Calu3 (cell line): Measurements from ENCODE around the gene ZCCHC8. TPM values are rescaled to one million over a fixed set of nuclear protein-coding genes. Genes with fewer than 3 reads are reported as not detected.
"Not testable (repeated sequence)": the region's sequence is repeated elsewhere in the genome, so short reads cannot be mapped to it uniquely, and the experiment has no call there.

Source experiments
- BruUV-seq: library from RNA; stranded (reverse); fragments of 400-500 nt; replicated peaks from 2 replicates; lab custom pipeline; 2021; lab: Mats Ljungman, UMichigan
- CTCF ChIA-PET: fragments of 300-600 bp; sonication (Branson Sonifier 250); formaldehyde crosslinking; loops from one replicate; lab custom pipeline; 2022; ENCODE audit warnings: antibody characterized with exemption; lab: Charles Lee
- DNase-seq: peaks from one replicate; pipeline ENCODE4 v3.0.0; 2022
- H3K27ac Mint-ChIP-seq: one replicate; pipeline ENCODE4 v1.8.0; 2022; ENCODE audit warnings: mixed read lengths; ENCODE audit not compliant: unreplicated experiment
- H3K27me3 Mint-ChIP-seq: one replicate; pipeline ENCODE4 v1.8.0; 2022; ENCODE audit warnings: mixed read lengths; ENCODE audit not compliant: unreplicated experiment
- H3K36me3 Mint-ChIP-seq: one replicate; pipeline ENCODE4 v1.8.0; 2022; ENCODE audit warnings: mild to moderate bottlenecking, moderate library complexity, mixed read lengths; ENCODE audit not compliant: insufficient read depth, unreplicated experiment
- H3K4me1 Mint-ChIP-seq: one replicate; pipeline ENCODE4 v1.8.0; 2022; ENCODE audit warnings: mild to moderate bottlenecking, low read depth, mixed read lengths; ENCODE audit not compliant: unreplicated experiment
- H3K4me3 Mint-ChIP-seq: one replicate; pipeline ENCODE4 v1.8.0; 2022; ENCODE audit warnings: mild to moderate bottlenecking, low read depth, moderate library complexity, mixed read lengths; ENCODE audit not compliant: unreplicated experiment
- H3K9me3 Mint-ChIP-seq: one replicate; pipeline ENCODE4 v1.8.0; 2022; ENCODE audit warnings: low read depth, mixed read lengths; ENCODE audit not compliant: unreplicated experiment
- CTCF ChIP-seq: fragments of 200-600 bp; IDR thresholded peaks from one replicate; pipeline ENCODE4 v1.8.0; 2022; ENCODE audit warnings: antibody characterized with exemption; ENCODE audit not compliant: unreplicated experiment
- intact Hi-C: fragments of 100-400 bp; cut with micrococcal nuclease; formaldehyde crosslinking; loops from one replicate; pipeline ENCODE4 v1.10.0; 2022; ENCODE audit not compliant: unreplicated experiment
- total RNA-seq: library from RNA; stranded (reverse); gene quantifications from 2 replicates; pipeline ENCODE4 v1.2.3, GENCODE V29; 2022

ZCCHC8 gene
- total RNA-seq, 1 experiment from 2014 or later, result 46.6 TPM

GRCh38 chr12:122486805-122487426 lies 13.8 kb downstream of the ZCCHC8 start:
- no peak for TF ChIP-seq CTCF
- no peaks in the 10 kb centered on the region for H3K9me3 Mint-ChIP-seq
- no peak for DNase-seq
- no peaks in the 10 kb centered on the region for H3K4me1 Mint-ChIP-seq
- no peak overlapping the region for H3K4me3 Mint-ChIP-seq
- H3K36me3 Mint-ChIP-seq, result peaks cover 75% of the 10 kb centered on the region
- H3K27ac Mint-ChIP-seq, result no peak overlapping the region
- no TSS peak for BruUV-seq
- H3K27me3 Mint-ChIP-seq, result no peaks in the 10 kb centered on the region
- intact Hi-C loops, result no loop called here
- CTCF ChIA-PET, result interaction anchor here (1.0 kb wide), 1 partner anchor 110 kb away, joined by 3 read pairs; no protein-coding TSS in a partner anchor

GRCh38 chr12:122486360-122486759 lies 14.4 kb downstream of the ZCCHC8 start:
- peaks cover 74% of the 10 kb centered on the region for H3K36me3 Mint-ChIP-seq
- CTCF ChIA-PET, result interaction anchor here (0.6 to 1.0 kb wide), 2 partner anchors 57 to 109 kb away, joined by 3 read pairs; no protein-coding TSS in a partner anchor
- DNase-seq, H3K4me1 Mint-ChIP-seq, H3K27ac Mint-ChIP-seq, intact Hi-C loops, H3K4me3 Mint-ChIP-seq, BruUV-seq, H3K27me3 Mint-ChIP-seq, H3K9me3 Mint-ChIP-seq: not testable (repeated sequence)

GRCh38 chr12:122484385-122484784 lies 16.3 kb downstream of the ZCCHC8 start:
- intact Hi-C loops, BruUV-seq, H3K9me3 Mint-ChIP-seq, H3K27ac Mint-ChIP-seq, H3K4me3 Mint-ChIP-seq, CTCF ChIA-PET, H3K27me3 Mint-ChIP-seq, DNase-seq, H3K4me1 Mint-ChIP-seq: not testable (repeated sequence)
- H3K36me3 Mint-ChIP-seq, result peaks cover 77% of the 10 kb centered on the region

GRCh38 chr12:122483969-122484368 lies 16.8 kb downstream of the ZCCHC8 start:
- Mint-ChIP-seq H3K36me3 (peaks cover 77% of the 10 kb centered on the region), H3K27me3 (no peaks in the 10 kb centered on the region), H3K4me1 (no peaks in the 10 kb centered on the region), H3K27ac (peak overlapping the region; percentile 6), H3K4me3 (no peak overlapping the region), H3K9me3 (no peaks in the 10 kb centered on the region)
- CTCF ChIA-PET, result interaction anchor here (0.5 kb wide), 1 partner anchor 12 kb away, joined by 3 read pairs; no protein-coding TSS in a partner anchor
- no peak for TF ChIP-seq CTCF
- BruUV-seq, result no TSS peak
- no peak for DNase-seq
- intact Hi-C loops, result no loop called here

DNA sequence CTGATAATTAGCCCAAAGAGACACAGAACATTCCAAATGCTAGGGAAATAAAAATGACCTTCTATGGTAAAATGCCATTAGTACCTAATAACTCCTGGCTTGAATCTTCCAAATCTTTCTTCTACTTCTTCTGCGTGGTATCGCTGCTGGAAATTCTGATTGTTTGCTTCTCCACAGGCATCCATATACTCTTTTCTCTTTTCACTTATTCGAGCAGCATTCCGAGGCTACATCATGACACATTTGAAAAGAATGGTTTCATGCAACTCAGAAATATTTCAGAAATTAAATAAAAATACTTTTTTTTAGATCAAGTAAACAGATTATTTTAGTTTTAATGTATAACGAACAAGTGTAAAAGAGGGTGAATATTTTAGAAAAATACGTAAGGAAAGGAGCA lies 18.9 kb downstream of the ZCCHC8 start:
- intact Hi-C loops, result no loop called here
- no TSS peak for BruUV-seq
- H3K4me3 Mint-ChIP-seq, result no peak overlapping the region
- peaks cover 80% of the 10 kb centered on the region for H3K36me3 Mint-ChIP-seq
- no peaks in the 10 kb centered on the region for H3K4me1 Mint-ChIP-seq
- H3K27me3 Mint-ChIP-seq, result no peaks in the 10 kb centered on the region
- CTCF ChIA-PET, result no interaction called here
- no peak overlapping the region for H3K27ac Mint-ChIP-seq
- H3K9me3 Mint-ChIP-seq, result no peaks in the 10 kb centered on the region
- no peak for DNase-seq
- no peak for TF ChIP-seq CTCF
